GM19351 (cell line): ENCODE results near the gene EEF2.
"Not testable (repeated sequence)": the region's sequence is repeated elsewhere in the genome, so short reads cannot be mapped to it uniquely, and the experiment has no call there.

ENCODE experiments used
- ATAC-seq: cut with Tn5 transposase; IDR thresholded peaks from one replicate; pipeline ENCODE4 v1.9.1; 2021; ENCODE audit warnings: mild to moderate bottlenecking, moderate library complexity; ENCODE audit not compliant: unreplicated experiment

The EEF2 gene

DNA sequence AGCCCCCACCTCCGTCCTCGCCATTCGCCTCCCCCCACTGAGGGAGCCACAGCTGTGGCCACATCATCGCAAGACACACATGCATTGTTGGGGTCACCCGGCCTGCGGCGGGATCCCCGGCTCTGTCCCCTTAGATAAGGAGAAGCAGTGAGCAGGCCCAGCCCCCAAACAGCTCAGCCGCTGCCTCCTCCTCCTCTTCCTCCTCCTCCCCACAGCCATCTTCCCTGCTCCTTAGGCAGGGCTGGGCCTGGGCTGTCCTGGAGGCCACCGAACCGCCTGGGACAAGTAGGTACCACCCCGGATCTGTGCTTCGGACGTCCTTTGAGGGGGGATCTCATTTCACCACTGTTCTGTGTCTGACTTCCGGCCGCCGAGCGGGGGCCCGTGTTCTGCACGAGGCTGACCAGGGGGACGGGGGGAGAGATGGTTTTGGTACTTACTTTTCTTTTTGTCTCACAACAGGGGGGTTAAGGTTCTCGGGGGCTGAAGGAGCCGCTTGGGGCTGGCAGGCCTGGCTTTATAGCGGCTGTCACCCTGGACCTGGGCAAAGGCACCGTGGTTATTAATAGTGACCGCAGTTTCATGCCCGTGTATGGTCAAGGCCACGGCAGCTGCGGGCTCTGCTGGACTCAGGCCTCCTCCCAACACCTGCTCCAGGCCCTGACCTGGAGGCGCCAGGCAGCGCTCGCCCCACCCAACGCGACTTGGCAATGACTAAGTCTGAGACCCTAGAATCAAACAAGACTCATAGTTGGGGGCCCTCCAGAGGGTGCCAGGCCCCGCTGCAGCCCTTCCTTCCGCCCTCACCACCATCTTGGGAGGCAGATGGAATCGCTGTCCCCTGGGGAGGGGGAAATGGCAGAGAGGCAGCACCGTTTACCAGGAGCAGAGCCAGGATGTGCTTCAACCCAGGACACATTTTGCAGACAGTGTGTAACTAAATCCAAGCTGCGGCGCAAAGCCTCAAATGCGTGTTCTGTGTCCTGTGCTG is 34.1 kb downstream of the EEF2 start:
- ATAC-seq: no peak

GRCh38 chr19:3949997-3950859 is 35.0 kb downstream of the EEF2 start:
- ATAC-seq: no peak

- ATAC-seq: no peak
Observed at GRCh38 chr19:3949294-3949693, 36.0 kb downstream of the EEF2 start.

DNA sequence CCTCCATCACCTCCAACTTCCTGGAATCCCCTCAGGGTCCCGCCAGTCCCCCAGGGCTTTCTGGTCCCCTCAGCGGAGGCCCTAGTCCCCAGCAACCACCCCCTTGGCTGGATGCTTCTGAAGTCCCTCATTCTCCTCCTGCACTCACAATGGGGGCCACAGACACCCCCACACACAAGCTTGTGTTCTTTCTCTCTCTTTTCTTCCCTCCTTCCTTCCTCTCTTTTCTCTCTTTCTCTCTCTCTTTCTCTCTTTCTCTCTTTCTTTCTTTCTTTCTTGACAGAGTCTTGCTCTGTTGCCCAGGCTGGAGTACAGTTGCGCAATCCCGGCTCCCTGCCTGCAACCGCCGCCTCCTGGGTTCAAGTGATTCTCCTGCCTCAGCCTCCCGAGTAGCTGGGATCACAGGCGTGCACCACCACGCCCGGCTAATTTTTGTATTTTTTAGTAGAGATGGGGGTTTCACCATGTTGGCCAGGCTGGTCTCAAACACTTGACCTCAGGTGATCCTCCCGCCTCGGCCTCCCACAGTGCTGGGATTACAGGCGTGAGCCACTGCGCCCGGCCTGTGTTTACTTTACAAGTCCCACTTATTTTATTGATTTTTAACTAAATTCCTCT is 37.8 kb downstream of the EEF2 start:
- ATAC-seq: not testable (repeated sequence)

DNA sequence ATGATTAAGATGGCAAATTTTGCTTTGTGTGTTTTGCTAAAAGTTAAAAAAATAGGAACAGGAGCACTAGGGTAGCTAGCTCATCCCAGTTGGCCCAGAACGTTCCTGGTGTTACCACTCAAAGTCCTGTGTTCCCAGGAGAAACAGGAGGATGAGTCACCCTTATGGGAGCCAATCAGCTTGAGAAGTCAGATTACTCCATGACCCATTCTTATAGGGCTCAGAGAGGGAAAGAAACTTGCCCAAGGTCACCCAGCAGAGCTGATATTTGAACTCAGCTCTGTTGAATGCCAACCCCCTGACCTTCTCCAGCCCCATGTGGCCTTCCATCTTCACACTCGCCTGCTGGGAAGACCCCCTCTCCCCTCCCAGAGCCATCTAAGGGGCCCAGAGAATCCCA is 39.4 kb downstream of the EEF2 start:
- no peak for ATAC-seq

DNA sequence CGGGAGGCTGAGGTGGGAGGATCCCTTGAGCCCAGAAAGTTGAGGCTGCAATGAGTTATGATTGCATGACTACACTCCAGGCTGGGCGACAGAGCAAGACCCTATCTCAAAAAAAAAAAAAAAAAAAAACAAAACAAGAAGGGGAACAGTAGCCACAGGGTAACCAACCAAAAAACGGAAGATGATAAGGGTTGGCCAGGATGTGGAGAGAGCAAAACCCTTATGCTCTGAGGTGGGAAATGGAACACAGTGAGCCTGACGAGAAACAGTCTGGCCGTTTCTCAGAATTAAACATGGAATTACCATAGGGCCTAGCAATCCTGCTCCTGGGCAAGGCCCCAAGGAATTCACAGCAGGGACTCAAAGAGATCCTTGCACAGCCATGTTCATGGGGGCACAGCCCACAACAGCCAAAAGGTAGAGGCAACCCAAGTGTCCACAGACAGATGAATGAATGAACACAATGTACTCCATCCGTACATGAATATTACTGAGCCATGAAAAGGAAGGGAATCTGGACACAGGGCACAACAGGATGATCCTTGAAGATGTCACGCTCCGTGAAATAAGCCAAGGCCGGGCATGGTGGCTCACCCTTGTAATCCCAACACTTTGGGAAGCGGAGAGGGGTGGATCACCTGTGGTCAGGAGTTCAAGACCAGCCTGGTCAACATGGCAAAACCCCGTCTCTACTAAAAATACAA is 41.1 kb downstream of the EEF2 start:
- no peak for ATAC-seq

GRCh38 chr19:3942790-3943409 is 42.4 kb downstream of the EEF2 start:
- ATAC-seq: no peak

GRCh38 chr19:3938300-3938950 is 46.8 kb downstream of the EEF2 start:
- not testable (repeated sequence) for ATAC-seq

- no peak for ATAC-seq
Observed at GRCh38 chr19:3936506-3937442, 48.5 kb downstream of the EEF2 start.

DNA sequence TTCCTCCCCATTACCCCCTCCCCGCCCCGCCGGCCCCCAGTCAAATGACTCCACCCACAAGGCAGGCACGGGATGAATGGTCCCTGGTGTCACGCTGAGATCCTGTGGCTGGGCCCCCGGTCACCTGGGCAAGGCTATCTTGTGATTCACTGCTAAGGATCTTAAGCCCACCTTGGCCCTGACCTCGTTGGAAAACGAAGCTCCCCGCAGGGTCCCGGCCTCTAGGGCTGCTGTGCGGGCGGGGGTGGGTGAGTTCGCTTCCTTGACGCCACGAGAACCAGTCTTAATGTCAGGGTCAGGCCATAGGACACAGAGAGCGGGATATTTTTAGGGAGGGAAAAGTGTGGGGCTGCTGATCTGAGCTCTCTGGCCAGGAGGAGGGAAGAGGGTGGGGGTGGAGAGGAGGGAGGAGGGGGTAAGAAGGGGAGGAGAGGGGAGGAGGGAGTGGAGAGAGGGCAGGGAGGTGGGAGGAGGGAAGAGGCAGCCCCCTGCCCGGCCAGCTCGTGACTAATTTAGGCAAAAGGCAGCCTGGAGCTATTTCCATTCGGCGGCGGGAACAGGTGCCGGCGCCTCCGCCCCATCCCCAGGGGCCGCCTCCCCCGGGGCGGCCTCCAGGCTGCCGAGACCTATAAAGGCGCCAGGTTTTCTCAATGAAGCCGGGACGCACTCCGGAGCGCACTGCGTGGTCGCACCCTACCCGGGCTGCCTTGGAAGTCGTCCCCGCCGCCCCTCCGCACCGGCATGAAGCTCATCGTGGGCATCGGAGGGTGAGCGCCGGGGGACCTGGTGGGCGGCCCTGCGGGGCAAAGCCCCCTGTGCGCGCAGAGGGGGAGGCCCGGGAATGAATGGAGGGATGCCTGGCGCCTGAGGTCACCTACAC is 52.1 kb downstream of the EEF2 start, which contains the start of gene NMRK2:
TSS of gene NMRK2 (plus strand) at position 139 of the 880 bp plus-strand sequence. CDS start at position 742, 603 bp downstream.
- no peak for ATAC-seq

DNA sequence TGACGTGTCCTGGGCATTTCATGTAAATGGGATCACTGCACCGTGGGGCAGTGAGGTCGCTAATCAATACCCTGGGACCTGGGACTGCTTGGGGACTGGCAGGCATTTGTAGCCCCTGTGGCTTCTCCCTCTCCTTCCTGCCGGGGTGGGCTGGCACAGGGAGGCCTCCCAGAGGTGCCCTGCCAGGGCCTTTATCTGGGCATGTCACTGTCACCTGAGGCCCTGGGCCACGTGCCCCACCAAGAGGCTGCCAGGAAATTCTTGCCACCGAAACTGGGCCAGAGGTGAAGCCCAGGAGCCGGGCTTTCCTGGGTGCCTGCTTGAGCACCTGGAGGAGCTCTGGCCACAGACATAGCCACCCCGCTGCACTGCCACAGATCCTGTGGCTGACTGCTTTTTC is 54.2 kb downstream of the EEF2 start:
- no peak for ATAC-seq
